ENCODE measurements around the gene FUBP3.

Gene FUBP3

DNA sequence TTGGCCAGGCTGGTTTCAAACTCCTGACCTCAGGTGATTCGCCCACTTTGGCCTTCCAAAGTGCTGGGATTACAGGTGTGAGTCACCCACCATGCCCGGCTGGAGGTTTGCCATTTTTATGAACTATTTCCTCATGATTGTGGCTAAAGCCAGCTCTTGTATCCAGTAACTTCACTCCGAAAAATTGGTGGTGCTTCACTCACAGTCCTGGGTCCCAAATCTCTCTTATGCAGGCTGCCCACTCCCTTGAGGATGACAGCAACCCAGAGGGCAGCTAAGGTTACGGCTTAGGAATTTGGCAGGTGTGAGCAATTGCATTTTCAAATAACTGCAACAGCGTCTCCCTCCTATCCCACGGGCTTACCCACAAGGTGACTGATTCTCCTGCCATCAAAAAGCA, 23.4 kb upstream of the FUBP3 start:
- no peaks in the 10 kb centered on the region for H3K9me3 ChIP-seq (ENCODE audit: insufficient read depth, low read length)
- H4K20me1 ChIP-seq (ENCODE audit: low read depth, low read length) = no peaks in the 10 kb centered on the region
- H3K9ac ChIP-seq (ENCODE audit: low read length) = no peak overlapping the region
- H3K27me3 ChIP-seq (ENCODE audit: low read length) = no peaks in the 10 kb centered on the region
- H3K9me2 ChIP-seq (replicated peaks; ENCODE audit: insufficient read depth, low read length) = no peaks in the 10 kb centered on the region
- no peak overlapping the region for H3K27ac ChIP-seq (ENCODE audit: low read depth, low read length)
- no peak overlapping the region for H2AFZ ChIP-seq (ENCODE audit: low read depth, low read length, severe bottlenecking)
- H3K79me2 ChIP-seq (ENCODE audit: insufficient read depth, low read length) = no peaks in the 10 kb centered on the region
- no peaks in the 10 kb centered on the region for H3K36me3 ChIP-seq (ENCODE audit: low read length)
- H3F3A ChIP-seq (ENCODE audit: insufficient read depth) = no peaks in the 10 kb centered on the region
- no peak overlapping the region for H3K4me3 ChIP-seq (ENCODE audit: insufficient read depth, low read length, poor library complexity, severe bottlenecking)
- no peak for TF ChIP-seq EZH2phosphoT487 (conservative IDR thresholded peaks at IDR 0.05; ENCODE audit: low read length)
- no peak for TF ChIP-seq CTCF (IDR thresholded peaks at IDR 0.05; ENCODE audit: insufficient read depth, low read length, poor library complexity, severe bottlenecking)
- no peak overlapping the region for H3K4me2 ChIP-seq (ENCODE audit: low read depth, low read length, poor library complexity, severe bottlenecking)

DNA sequence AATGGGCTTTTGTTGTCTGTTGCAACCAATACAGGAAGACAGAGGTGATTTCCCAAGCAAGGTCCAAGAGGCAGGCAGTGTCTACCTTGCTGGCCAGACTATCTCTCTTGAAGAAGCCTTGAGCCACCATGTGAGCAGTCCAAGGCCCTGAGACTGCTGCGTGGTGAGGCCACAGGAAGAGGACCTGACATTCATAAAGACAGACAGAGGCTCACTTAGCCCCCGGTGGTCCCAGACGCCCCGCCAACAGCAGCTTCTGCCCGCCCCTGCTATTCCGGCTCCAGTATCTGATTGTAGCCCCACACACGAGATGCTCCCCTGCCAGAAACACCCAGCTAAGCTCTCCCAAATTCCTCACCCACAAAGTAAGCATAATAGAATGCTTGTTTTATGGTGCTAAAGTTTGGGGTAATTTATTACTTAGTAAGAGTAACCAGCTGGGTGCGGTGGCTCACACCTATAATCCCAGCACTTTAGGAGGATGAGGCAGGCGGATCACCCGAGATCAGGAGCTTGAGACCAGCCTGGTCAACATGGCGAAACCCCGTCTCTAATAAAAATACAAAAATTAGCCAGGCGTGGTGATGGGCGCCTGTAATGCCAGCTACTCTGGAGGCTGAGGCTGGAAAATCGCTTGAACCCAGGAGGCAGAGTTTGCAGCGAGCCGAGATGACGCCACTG, 22.8 kb upstream of the FUBP3 start:
- Histone ChIP-seq H2AFZ (ENCODE audit: low read depth, low read length, severe bottlenecking) (no peak overlapping the region), H3K4me2 (ENCODE audit: low read depth, low read length, poor library complexity, severe bottlenecking) (no peak overlapping the region)

GRCh38 chr9:130557077-130557468, 22.3 kb upstream of the FUBP3 start:
- no peak overlapping the region for H3K4me2 ChIP-seq (ENCODE audit: low read depth, low read length, poor library complexity, severe bottlenecking)
- H3K27me3 ChIP-seq (ENCODE audit: low read length) = no peaks in the 10 kb centered on the region
- no peak overlapping the region for H3K4me3 ChIP-seq (ENCODE audit: insufficient read depth, low read length, poor library complexity, severe bottlenecking)
- no peaks in the 10 kb centered on the region for H3K9me3 ChIP-seq (ENCODE audit: insufficient read depth, low read length)
- H3K79me2 ChIP-seq (ENCODE audit: insufficient read depth, low read length) = no peaks in the 10 kb centered on the region
- no peaks in the 10 kb centered on the region for H4K20me1 ChIP-seq (ENCODE audit: low read depth, low read length)
- TF ChIP-seq CTCF (IDR thresholded peaks at IDR 0.05; ENCODE audit: insufficient read depth, low read length, poor library complexity, severe bottlenecking) (no peak), EZH2phosphoT487 (conservative IDR thresholded peaks at IDR 0.05; ENCODE audit: low read length) (no peak)
- no peak overlapping the region for H3K9ac ChIP-seq (ENCODE audit: low read length)
- no peaks in the 10 kb centered on the region for H3F3A ChIP-seq (ENCODE audit: insufficient read depth)
- H2AFZ ChIP-seq (ENCODE audit: low read depth, low read length, severe bottlenecking) = no peak overlapping the region
- no peaks in the 10 kb centered on the region for H3K36me3 ChIP-seq (ENCODE audit: low read length)
- no peak overlapping the region for H3K27ac ChIP-seq (ENCODE audit: low read depth, low read length)
- H3K9me2 ChIP-seq (replicated peaks; ENCODE audit: insufficient read depth, low read length) = no peaks in the 10 kb centered on the region

More for the DNA sequence above, 22.8 kb upstream of the FUBP3 start:
- no peak for TF ChIP-seq EZH2phosphoT487 (conservative IDR thresholded peaks at IDR 0.05; ENCODE audit: low read length)
- no peak for TF ChIP-seq CTCF (IDR thresholded peaks at IDR 0.05; ENCODE audit: insufficient read depth, low read length, poor library complexity, severe bottlenecking)
- no peak overlapping the region for H3K27ac ChIP-seq (ENCODE audit: low read depth, low read length)
- H3F3A ChIP-seq (ENCODE audit: insufficient read depth) = no peaks in the 10 kb centered on the region
- H3K79me2 ChIP-seq (ENCODE audit: insufficient read depth, low read length) = no peaks in the 10 kb centered on the region
- H3K9me2 ChIP-seq (replicated peaks; ENCODE audit: insufficient read depth, low read length) = no peaks in the 10 kb centered on the region
- H3K9ac ChIP-seq (ENCODE audit: low read length) = no peak overlapping the region
- no peaks in the 10 kb centered on the region for H4K20me1 ChIP-seq (ENCODE audit: low read depth, low read length)
- no peaks in the 10 kb centered on the region for H3K9me3 ChIP-seq (ENCODE audit: insufficient read depth, low read length)
- H3K27me3 ChIP-seq (ENCODE audit: low read length) = no peaks in the 10 kb centered on the region
- no peak overlapping the region for H3K4me3 ChIP-seq (ENCODE audit: insufficient read depth, low read length, poor library complexity, severe bottlenecking)
- no peaks in the 10 kb centered on the region for H3K36me3 ChIP-seq (ENCODE audit: low read length)

All from SU-DHL-6 (cell line).